CD14-positive monocyte (primary cell): ENCODE measurements around the gene FAM8A1. TPM values are rescaled to one million over a fixed set of nuclear protein-coding genes. Genes with fewer than 3 reads are reported as not detected.

Source experiments
- DNase-seq, 3 donors: peaks; one replicate each; pipeline ENCODE4 v3.0.0-alpha.2; 2011 to 2022
- H2AFZ ChIP-seq: 2 replicates; pipeline ENCODE4 v1.6.0; 2012; ENCODE audit warnings: mild to moderate bottlenecking, low read depth, low read length, inconsistent platforms; ENCODE audit not compliant: insufficient read depth, poor library complexity, severe bottlenecking
- H3K27ac ChIP-seq, 2 donors: 1 replicate in 1 of 2; 2 replicates in 1 of 2; pipeline ENCODE4 v1.5.1; 2012 to 2013; ENCODE audit warnings: low read length in 2 of 2, control low read depth in 1 of 2, inconsistent platforms in 1 of 2, low read depth in 1 of 2, mild to moderate bottlenecking in 1 of 2
- H3K27me3 ChIP-seq, 2 donors: one replicate each; pipeline versions ENCODE4 v1.6.0 to v1.6.1; 2011 to 2013; ENCODE audit warnings: low read length in 2 of 2; ENCODE audit not compliant: control insufficient read depth in 2 of 2, insufficient read depth in 2 of 2
- H3K36me3 ChIP-seq, 2 donors: replicated peaks in 1 of 2; 1 replicate in 1 of 2; 2 replicates in 1 of 2; pipeline versions ENCODE4 v1.5.1 to v1.6.1; 2012 to 2013; ENCODE audit warnings: low read length in 2 of 2, control low read depth in 1 of 2, inconsistent platforms in 1 of 2, mild to moderate bottlenecking in 1 of 2; ENCODE audit not compliant: insufficient read depth in 2 of 2, control insufficient read depth in 1 of 2
- H3K4me1 ChIP-seq, 2 donors: 1 replicate in 1 of 2; 2 replicates in 1 of 2; pipeline versions ENCODE4 v1.5.1 to v1.6.1; 2012 to 2013; ENCODE audit warnings: low read length in 2 of 2, control low read depth in 1 of 2, inconsistent platforms in 1 of 2, mild to moderate bottlenecking in 1 of 2, moderate library complexity in 1 of 2; ENCODE audit not compliant: insufficient read depth in 2 of 2, control insufficient read depth in 1 of 2
- H3K4me2 ChIP-seq: replicated peaks from 2 replicates; pipeline ENCODE3; 2012; ENCODE audit warnings: low read length, moderate library complexity, mild to moderate bottlenecking; ENCODE audit not compliant: poor library complexity, severe bottlenecking; ENCODE audit errors: extremely low read depth
- H3K4me3 ChIP-seq, 3 experiments: fragments of 200-600 bp in 1 of 3; sonication (generic) in 1 of 3; replicated peaks in 1 of 3; 1 replicate in 2 of 3; 2 replicates in 1 of 3; pipeline ENCODE4 v1.5.1; 2011 to 2013; ENCODE audit warnings: low read length in 3 of 3, mild to moderate bottlenecking in 3 of 3, control low read depth in 2 of 3, low read depth in 2 of 3, inconsistent platforms in 1 of 3, moderate library complexity in 1 of 3
- H3K79me2 ChIP-seq: 2 replicates; pipeline ENCODE4 v1.6.0; 2012; ENCODE audit warnings: mild to moderate bottlenecking, control low read depth, inconsistent platforms, low read length, moderate library complexity; ENCODE audit not compliant: insufficient read depth
- H3K9ac ChIP-seq: 2 replicates; pipeline ENCODE4 v1.6.0; 2017; ENCODE audit warnings: low read length, mild to moderate bottlenecking; ENCODE audit not compliant: insufficient read depth, poor library complexity, severe bottlenecking
- H3K9me3 ChIP-seq, 2 donors: replicated peaks in 1 of 2; 1 replicate in 1 of 2; 2 replicates in 1 of 2; pipeline versions ENCODE4 v1.5.1 to v1.6.1; 2012 to 2013; ENCODE audit warnings: low read length in 2 of 2, control low read depth in 1 of 2; ENCODE audit not compliant: control insufficient read depth in 1 of 2, insufficient read depth in 1 of 2
- H4K20me1 ChIP-seq: 2 replicates; pipeline ENCODE4 v1.6.0; 2012; ENCODE audit warnings: mild to moderate bottlenecking, low read length, control low read depth, moderate library complexity; ENCODE audit not compliant: insufficient read depth
- H3K27ac Mint-ChIP-seq, 7 donors: one replicate each; pipeline ENCODE4 v1.8.0; 2020; ENCODE audit warnings: mild to moderate bottlenecking in 7 of 7, mixed read lengths in 7 of 7, moderate library complexity in 6 of 7, inconsistent platforms in 2 of 7
- H3K27me3 Mint-ChIP-seq, 3 donors: one replicate each; pipeline ENCODE4 v1.8.0; 2021 to 2022; ENCODE audit warnings: low read depth in 3 of 3, mild to moderate bottlenecking in 3 of 3, mixed read lengths in 3 of 3, moderate library complexity in 3 of 3, inconsistent platforms in 1 of 3
- H3K36me3 Mint-ChIP-seq, 2 donors: one replicate each; pipeline ENCODE4 v1.8.0; 2020; ENCODE audit warnings: mixed read lengths in 2 of 2, inconsistent platforms in 1 of 2, mild to moderate bottlenecking in 1 of 2
- H3K4me1 Mint-ChIP-seq: one replicate; pipeline ENCODE4 v1.8.0; 2020; ENCODE audit warnings: mild to moderate bottlenecking, mixed read lengths
- H3K4me3 Mint-ChIP-seq, 2 donors: one replicate each; pipeline ENCODE4 v1.8.0; 2020; ENCODE audit warnings: mild to moderate bottlenecking in 2 of 2, mixed read lengths in 2 of 2, moderate library complexity in 1 of 2
- H3K9me3 Mint-ChIP-seq, 7 donors: one replicate each; pipeline ENCODE4 v1.8.0; 2020 to 2022; ENCODE audit warnings: mixed read lengths in 7 of 7, mild to moderate bottlenecking in 6 of 7, moderate library complexity in 6 of 7, inconsistent platforms in 2 of 7
- WGBS: methylation state at CpG from one replicate; pipeline ENCODE4 v1.1.5; 2013; ENCODE audit warnings: missing lambda C conversion rate; ENCODE audit not compliant: insufficient coverage; 5-methylcytosine and 5-hydroxymethylcytosine counted together
- intact Hi-C, 2 donors: fragments of 100-400 bp; cut with micrococcal nuclease; formaldehyde crosslinking; loops; one replicate each; pipeline versions ENCODE4 v1.15.0 to v1.15.1; 2023
- polyA plus RNA-seq, 3 donors: library from polyadenylated mRNA; depleted of rRNA in 1 of 3; unstranded in 2 of 3; stranded (reverse) in 1 of 3; fragments of 300-500 nt in 2 of 3; fragments of >200 nt in 1 of 3; fragmentation: Illumina TruSeq in 2 of 3; gene quantifications; 1 replicate in 2 of 3; 2 replicates in 1 of 3; pipeline ENCODE4 v1.2.3, GENCODE V29; 2012 to 2021
- TF ChIP-seq, protein P1 (sequence below): fragments of 200-600 bp; IDR thresholded peaks from one replicate; pipeline ENCODE4 v1.8.0; 2022; ENCODE audit warnings: antibody characterized with exemption, mild to moderate bottlenecking

The FAM8A1 gene
- polyA plus RNA-seq, 3 donors = 6.8 to 9.9 (median 9.3) TPM

DNA sequence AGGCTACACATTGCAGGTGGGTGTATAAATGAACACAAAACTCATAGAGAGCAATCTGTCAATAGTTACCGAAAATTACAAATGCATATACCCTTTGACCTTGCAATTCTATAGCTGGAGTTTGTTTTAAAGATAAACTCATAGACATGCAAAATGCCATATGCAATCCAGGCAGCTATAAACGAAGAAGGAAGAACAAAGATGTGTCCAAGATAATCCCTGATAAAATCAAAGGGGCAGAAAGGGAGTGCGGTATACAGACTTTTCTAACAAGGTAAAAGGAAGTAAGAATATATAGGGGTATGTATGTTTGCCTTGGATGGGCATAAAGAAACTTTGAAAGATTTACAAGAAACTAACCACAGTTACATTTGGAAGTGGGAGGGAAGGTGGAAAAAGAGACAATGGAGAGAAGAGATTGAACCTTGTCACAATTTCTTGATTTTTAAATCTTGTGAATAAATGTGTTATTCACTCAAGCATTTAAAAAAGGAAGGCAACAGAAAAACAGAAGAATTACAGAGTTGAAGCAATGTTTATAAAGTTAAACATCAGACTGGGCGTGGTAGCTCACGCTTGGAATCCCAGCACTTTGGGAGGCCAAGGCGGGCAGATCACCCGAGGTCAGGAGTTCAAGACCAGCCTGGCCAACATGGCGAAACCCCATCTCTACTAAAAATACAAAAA lies 29.9 kb downstream of the FAM8A1 start:
- Mint-ChIP-seq H3K9me3 (no peaks in the 10 kb centered on the region), H3K4me1 (peaks cover 9% of the 10 kb centered on the region), H3K27me3 (no peaks in the 10 kb centered on the region), H3K36me3 (peaks cover 69 to 82% of the 10 kb centered on the region in 2 donors), H3K27ac (peak overlapping the region in 5 of 7 donors; percentile 19 to 65 (median 27)), H3K4me3 (no peak overlapping the region)
- peaks cover 3% of the 10 kb centered on the region for H3K79me2 ChIP-seq
- H4K20me1 ChIP-seq = peaks cover 12% of the 10 kb centered on the region
- no peaks in the 10 kb centered on the region for H3K27me3 ChIP-seq
- H3K4me1 ChIP-seq = no peaks in the 10 kb centered on the region
- no peak overlapping the region for H3K4me3 ChIP-seq
- no peak overlapping the region for H3K4me2 ChIP-seq
- no peak for DNase-seq
- H3K36me3 ChIP-seq = peaks cover 57 to 95% of the 10 kb centered on the region in 2 donors
- 100% methylated on average over 1 of the region's 8 CpGs for WGBS
- TF ChIP-seq, protein P1, sequence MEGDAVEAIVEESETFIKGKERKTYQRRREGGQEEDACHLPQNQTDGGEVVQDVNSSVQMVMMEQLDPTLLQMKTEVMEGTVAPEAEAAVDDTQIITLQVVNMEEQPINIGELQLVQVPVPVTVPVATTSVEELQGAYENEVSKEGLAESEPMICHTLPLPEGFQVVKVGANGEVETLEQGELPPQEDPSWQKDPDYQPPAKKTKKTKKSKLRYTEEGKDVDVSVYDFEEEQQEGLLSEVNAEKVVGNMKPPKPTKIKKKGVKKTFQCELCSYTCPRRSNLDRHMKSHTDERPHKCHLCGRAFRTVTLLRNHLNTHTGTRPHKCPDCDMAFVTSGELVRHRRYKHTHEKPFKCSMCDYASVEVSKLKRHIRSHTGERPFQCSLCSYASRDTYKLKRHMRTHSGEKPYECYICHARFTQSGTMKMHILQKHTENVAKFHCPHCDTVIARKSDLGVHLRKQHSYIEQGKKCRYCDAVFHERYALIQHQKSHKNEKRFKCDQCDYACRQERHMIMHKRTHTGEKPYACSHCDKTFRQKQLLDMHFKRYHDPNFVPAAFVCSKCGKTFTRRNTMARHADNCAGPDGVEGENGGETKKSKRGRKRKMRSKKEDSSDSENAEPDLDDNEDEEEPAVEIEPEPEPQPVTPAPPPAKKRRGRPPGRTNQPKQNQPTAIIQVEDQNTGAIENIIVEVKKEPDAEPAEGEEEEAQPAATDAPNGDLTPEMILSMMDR = no peak
- peak overlapping the region in 1 of 2 donors; percentile 38 for H3K27ac ChIP-seq
- no peaks in the 10 kb centered on the region for H3K9me3 ChIP-seq
- no peak overlapping the region for H3K9ac ChIP-seq
- no peak overlapping the region for H2AFZ ChIP-seq
- intact Hi-C loops = no loop called here

GRCh38 chr6:17630511-17631073 lies 30.5 kb downstream of the FAM8A1 start:
- Histone ChIP-seq H4K20me1 (peaks cover 12% of the 10 kb centered on the region), H3K79me2 (peaks cover 2% of the 10 kb centered on the region), H3K36me3 (peaks cover 56 to 95% of the 10 kb centered on the region in 2 donors), H3K4me2 (no peak overlapping the region), H3K9me3 (no peaks in the 10 kb centered on the region), H3K27ac (peak overlapping the region in 1 of 2 donors; percentile 38), H3K4me3 (no peak overlapping the region), H3K9ac (no peak overlapping the region), H3K4me1 (no peaks in the 10 kb centered on the region), H3K27me3 (no peaks in the 10 kb centered on the region), H2AFZ (no peak overlapping the region)
- Mint-ChIP-seq H3K36me3 (peaks cover 66 to 81% of the 10 kb centered on the region in 2 donors), H3K27me3 (no peaks in the 10 kb centered on the region), H3K4me1 (peaks cover 9% of the 10 kb centered on the region), H3K4me3 (no peak overlapping the region), H3K9me3 (no peaks in the 10 kb centered on the region), H3K27ac (peak overlapping the region in 6 of 7 donors; percentile 10 to 65 (median 27))
- TF ChIP-seq, protein P1 = no peak
- WGBS = no CpG with 5 or more reads among the region's 5 CpGs
- no peak for DNase-seq
- intact Hi-C loops = no loop called here
